Vagina (tissue), 2 donors: ENCODE results near the gene THSD7A.

ENCODE experiments used
- POLR2AphosphoS5 ChIP-seq, 2 donors: sonication (generic); formaldehyde crosslinking; IDR thresholded peaks; one replicate each; pipeline ENCODE4 v1.9.0; 2017; ENCODE audit warnings: antibody characterized with exemption in 2 of 2, mild to moderate bottlenecking in 2 of 2, low read depth in 1 of 2; ENCODE audit not compliant: insufficient read depth in 1 of 2
- TF ChIP-seq, protein P1 (sequence below), 3 experiments: fragments of 450-650 bp in 2 of 3; fragments of 200-600 bp in 1 of 3; sonication (generic) in 1 of 3; IDR thresholded peaks; one replicate each; pipeline ENCODE4 v1.5.1; 2017 to 2019; ENCODE audit warnings: antibody characterized with exemption in 3 of 3, mild to moderate bottlenecking in 2 of 3, moderate library complexity in 2 of 3

GRCh38 chr7:11330717-11331116 lies 501.3 kb downstream of the THSD7A start:
- TF ChIP-seq, protein P1, sequence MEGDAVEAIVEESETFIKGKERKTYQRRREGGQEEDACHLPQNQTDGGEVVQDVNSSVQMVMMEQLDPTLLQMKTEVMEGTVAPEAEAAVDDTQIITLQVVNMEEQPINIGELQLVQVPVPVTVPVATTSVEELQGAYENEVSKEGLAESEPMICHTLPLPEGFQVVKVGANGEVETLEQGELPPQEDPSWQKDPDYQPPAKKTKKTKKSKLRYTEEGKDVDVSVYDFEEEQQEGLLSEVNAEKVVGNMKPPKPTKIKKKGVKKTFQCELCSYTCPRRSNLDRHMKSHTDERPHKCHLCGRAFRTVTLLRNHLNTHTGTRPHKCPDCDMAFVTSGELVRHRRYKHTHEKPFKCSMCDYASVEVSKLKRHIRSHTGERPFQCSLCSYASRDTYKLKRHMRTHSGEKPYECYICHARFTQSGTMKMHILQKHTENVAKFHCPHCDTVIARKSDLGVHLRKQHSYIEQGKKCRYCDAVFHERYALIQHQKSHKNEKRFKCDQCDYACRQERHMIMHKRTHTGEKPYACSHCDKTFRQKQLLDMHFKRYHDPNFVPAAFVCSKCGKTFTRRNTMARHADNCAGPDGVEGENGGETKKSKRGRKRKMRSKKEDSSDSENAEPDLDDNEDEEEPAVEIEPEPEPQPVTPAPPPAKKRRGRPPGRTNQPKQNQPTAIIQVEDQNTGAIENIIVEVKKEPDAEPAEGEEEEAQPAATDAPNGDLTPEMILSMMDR (IDR thresholded peaks at IDR 0.05), result no peak
- TF ChIP-seq POLR2AphosphoS5 (IDR thresholded peaks at IDR 0.05; ENCODE audit: insufficient read depth in 1 of 2, low read depth in 1 of 2), result no peak
